ENCODE data around the gene CELSR1.

GRCh38 chr22:46538814-46539160, 1.4 kb upstream of the CELSR1 start:
- TF ChIP-seq CTCF (IDR thresholded peaks at IDR 0.05; ENCODE audit: low read depth, low read length, poor library complexity, severe bottlenecking) = no peak
- no peak for TF ChIP-seq EZH2phosphoT487 (IDR thresholded peaks at IDR 0.05; ENCODE audit: borderline replicate concordance, low read length)

Measured in DOHH2 (cell line).